ENCODE measurements around the gene NSL1.
"Not testable (repeated sequence)": the region's sequence is repeated elsewhere in the genome, so short reads cannot be mapped to it uniquely, and the experiment has no call there.

The NSL1 gene

DNA sequence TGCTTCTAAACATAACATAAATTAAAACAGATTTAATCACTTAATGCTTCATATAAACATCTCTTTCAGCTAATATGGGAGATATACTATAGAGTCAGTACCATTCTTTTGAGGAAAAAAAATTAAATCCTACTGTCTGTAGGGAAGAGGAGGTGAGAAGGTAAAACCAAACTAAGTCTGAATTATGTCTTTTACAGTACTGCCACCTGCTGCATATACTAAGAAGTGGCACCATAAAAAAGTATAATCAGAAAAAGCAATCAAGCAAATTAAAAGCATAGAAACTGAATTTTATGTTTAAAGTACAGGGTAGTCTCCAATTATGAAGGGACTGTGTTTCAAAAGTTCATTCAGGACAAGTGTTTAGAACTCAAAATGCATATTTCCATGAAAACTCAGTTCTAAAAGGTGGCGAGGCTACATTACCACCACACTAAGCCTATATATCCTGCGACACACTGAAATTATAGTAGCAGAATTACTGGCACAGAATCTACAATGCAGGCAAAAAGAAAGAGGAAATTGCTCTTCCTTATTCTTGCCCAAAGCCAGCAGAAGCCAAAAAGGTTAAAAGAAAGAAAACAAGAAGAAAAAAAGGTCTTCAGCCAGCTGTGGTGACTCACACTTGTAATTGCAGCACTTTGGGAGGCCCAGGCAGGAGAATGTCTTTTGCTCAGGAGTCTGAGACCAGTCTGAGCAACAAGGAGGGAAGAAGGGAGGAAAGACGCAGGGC is 9.0 kb downstream of the NSL1 start:
- peak; percentile 24 for DNase-seq (ENCODE audit: low spot score)

DNA sequence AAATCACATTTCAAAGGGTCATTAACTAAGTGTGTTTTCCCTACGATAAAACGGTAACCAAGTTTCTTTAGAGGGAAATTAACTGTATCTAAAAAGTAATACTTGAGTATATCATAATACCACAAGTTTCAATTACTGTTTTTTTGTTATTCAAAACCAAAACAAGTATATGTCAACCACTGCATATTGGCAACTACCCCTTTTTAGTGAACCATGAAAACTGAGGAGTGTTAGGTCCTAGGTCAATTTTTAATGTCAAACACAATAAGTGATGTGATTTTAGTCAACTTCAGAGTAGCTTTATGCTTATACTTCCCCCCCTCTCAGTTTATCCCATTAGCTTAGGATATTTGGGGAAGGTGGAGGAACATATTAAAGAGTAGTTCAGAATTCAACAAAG is 10.4 kb downstream of the NSL1 start:
- DNase-seq (ENCODE audit: low spot score): no peak

DNA sequence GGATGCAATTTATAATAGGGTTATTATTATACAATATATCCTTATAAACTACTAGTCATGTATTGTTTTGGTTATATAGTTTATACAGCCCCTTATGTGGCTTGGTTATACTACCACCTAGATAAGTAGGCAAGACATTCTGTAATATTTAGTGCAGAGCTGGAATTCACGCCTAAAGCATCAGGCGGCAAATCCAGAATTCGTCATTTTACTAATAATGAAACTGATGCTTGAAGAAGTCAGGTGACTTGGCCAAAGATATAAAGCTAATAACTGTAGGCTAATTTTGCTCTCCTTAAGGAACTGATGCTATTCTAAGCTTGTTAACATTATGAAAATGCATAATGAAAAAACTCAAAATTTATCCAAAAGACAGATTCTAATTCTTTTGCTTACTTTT is 10.8 kb downstream of the NSL1 start:
- DNase-seq (ENCODE audit: low spot score): no peak

GRCh38 chr1:212779086-212779485 is 12.5 kb downstream of the NSL1 start:
- not testable (repeated sequence) for DNase-seq (ENCODE audit: low spot score)

DNA sequence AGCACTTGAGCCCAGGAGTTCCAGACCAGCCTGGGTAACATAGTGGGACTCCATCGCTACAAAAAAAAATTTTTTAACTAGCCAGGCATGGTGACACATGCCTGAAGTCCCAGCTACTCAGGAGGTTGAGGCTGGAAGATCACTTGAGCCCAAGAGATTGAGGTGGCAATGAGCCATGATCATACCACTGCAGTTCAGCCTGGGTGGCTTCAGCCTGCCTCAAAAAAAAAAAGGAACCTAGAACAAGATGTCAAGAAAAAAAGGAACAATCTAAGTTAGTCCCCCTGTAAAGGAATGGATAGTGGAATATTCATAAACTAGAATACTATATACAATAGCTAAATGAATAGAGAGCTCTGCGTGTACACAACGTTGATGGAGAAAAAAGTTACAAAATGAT is 14.4 kb downstream of the NSL1 start:
- no peak for DNase-seq (ENCODE audit: low spot score)

GRCh38 chr1:212775241-212775640 is 16.3 kb downstream of the NSL1 start:
- no peak for DNase-seq (ENCODE audit: low spot score)

DNA sequence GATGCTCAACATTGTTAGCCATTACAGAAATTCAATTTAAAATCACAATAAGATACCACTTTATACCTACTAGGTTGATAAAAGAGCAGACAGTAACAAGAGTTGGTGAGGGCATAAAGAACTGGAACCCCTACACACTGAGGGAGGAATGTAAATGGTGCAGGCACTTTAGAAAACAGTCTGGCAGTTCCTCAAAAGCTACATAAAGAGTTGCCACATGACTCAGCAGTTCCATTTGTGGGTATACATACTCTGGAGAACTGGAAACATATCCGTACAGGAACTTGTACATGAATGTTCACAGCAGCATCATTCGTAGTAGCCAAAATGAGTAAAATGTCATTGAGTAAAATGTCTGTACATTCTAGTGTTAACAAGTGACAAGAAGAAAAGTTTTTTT is 17.0 kb downstream of the NSL1 start:
- DNase-seq (ENCODE audit: low spot score): no peak

- no peak for DNase-seq (ENCODE audit: low spot score)
Measured at GRCh38 chr1:212773011-212773410, 18.6 kb downstream of the NSL1 start.

DNA sequence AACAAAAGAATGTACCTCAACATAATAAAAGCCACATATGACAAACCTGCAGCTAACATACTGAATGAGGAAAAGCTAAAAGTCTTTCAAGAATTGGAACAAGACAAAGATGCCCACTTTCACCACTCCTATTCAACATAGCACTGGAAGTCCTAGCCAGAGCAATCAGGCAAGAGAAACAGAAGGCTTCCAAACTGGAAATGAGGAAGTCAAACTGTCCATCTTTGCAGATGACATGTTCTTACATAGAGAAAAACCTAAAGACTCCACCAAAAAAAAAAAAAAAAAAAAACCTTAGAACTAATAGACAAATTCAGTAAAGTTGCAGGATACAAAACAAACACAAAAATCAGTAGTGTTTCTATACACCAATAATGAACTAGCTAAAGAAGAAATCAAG is 20.2 kb downstream of the NSL1 start:
- DNase-seq (ENCODE audit: low spot score): no peak

GRCh38 chr1:212769459-212770167 is 22.0 kb downstream of the NSL1 start:
- no peak for DNase-seq (ENCODE audit: low spot score)

DNA sequence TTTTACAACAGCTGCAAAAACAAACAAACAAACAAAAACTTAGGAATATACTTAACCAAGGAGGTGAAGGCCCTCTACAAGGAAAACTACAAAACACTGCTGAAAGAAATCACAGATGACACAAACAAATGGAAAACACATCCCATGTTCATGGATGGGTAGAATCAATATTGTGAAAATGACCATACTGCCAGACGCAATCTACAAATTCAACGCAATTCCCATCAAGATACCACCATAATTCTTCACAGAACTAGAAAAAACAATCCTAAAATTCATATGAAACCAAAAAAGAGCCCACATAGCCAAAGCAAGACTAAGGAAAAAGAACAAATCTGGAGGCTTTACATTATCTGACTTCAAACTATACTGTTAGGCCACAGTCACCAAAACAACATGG is 24.8 kb downstream of the NSL1 start:
- DNase-seq (ENCODE audit: low spot score): not testable (repeated sequence)

DNA sequence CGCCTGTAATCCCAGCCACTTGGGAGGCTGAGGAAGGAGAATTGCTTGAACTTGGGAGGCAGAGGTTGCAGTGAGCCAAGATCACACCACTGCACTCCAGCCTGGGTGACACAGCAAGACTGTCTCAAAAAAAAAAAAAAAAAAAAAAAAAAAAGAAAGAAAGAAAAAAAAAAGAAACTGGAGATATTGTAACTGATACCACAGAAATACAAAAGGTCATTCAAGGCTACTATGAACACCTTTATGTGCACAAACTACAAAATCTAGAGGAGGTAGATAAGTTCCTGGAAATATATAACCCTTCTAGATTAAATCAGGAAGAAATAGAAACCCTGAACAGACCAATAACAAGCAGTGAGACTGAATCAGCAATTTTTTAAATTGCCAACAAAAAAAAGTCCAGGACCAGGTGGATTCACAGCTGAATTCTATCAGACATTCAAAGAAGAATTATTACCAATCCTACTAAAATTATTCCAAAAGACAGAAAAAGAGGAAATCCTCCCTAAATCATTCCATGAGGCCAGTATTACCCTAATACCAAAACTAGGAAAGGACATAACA is 26.8 kb downstream of the NSL1 start:
- not testable (repeated sequence) for DNase-seq (ENCODE audit: low spot score)

DNA sequence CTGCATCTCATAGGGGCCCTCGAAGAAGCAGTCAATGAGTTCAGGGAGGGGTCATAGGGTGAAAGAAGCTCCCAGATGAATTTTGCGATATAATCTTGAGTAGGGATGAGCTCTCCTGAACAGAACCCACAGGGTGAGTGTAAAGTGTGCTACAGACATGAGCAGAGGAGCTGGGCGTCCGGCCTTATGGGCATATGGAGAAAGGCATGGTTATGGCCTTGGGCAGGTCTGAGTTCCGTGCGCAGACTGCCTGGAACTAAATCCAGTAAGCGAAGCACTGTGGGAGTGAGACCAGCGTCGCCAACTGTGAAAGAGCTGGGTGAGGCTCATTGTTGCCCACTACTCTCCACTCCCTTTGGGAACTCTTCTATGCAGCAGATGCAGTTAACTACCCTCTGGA is 28.7 kb downstream of the NSL1 start:
- DNase-seq (ENCODE audit: low spot score): no peak

DNA sequence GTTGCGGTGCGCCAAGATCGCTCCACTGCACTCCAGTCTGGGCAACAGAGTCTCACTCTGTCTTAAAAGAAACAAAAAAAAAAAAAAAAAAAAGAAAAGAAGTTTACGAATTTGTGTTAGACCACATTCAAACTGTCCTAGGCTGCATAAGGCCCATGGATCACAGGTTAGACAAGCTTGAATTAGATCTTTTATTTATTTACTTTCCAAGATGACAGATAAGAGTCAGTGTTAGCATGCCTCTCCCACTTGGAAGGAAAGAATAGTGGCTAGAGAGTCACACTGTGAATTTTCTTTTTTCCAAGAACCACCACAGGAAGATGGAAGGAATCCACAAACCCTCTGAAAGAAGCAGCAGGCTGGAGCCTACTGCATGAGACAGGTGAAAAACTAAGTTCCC is 29.3 kb downstream of the NSL1 start:
- DNase-seq (ENCODE audit: low spot score): no peak

DNA sequence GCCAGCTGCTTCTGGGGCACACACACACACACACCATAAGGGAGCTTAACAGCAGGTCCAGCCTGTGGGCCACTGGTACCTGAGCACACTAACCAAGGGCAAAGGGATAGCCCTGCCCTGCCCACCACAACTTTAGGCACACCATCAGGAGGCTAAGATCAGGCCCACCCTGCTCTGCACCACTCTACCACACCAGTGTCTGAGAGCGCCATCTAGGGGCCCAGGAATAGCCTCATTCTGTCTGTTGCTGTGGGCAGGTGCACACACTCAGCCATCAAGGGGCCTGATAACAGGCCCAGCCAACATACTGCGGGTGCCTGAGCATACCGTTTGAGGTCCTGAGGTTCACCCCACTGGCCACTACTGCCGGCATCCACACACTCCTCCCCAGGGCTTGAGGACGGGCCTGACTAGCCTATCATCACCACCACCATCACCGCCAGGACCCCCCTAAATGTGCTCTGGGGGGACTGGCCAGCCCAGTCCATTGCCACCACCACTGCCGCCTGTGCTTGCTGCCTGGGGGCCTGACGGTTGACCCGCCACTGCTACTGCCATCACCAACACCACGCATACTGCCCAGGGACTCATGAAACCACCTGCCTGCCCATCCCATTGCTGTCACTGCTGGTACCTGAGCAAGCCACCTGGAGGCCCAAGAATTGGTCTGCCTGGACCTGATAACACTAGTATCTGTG is 31.3 kb downstream of the NSL1 start:
- no peak for DNase-seq (ENCODE audit: low spot score)

GRCh38 chr1:212759683-212760082 is 31.9 kb downstream of the NSL1 start:
- DNase-seq (ENCODE audit: low spot score): no peak

- DNase-seq (ENCODE audit: low spot score): no peak
Measured at GRCh38 chr1:212754680-212755079, 36.9 kb downstream of the NSL1 start.

DNA sequence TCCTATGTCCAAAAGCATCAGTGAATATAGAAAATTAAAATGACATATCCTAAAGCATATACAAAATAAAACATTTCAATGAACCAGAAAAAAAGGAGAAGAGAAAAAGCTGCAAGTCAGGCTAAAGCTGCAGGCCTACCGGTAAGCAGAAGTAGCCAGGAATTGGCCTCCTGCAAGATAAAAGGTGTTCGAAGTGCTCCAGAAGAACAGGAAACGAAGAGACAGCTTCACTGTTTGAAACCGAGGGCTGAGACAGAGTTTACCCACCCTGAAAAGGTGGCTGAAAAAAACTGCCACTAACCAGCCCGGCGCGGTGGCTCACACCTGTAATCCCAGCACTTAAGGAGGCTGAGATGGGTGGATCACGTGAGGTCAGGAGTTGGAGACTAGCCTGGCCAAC is 37.4 kb downstream of the NSL1 start:
- no peak for DNase-seq (ENCODE audit: low spot score)

GRCh38 chr1:212753749-212754148 is 37.8 kb downstream of the NSL1 start:
- no peak for DNase-seq (ENCODE audit: low spot score)

GRCh38 chr1:212752934-212753497 is 38.6 kb downstream of the NSL1 start:
- DNase-seq (ENCODE audit: low spot score): no peak

GRCh38 chr1:212752252-212752933 is 39.2 kb downstream of the NSL1 start:
- DNase-seq (ENCODE audit: low spot score): no peak
